Stimulated activated CD8-positive, alpha-beta memory T cell treated with anti-CD3 and anti-CD28 coated beads, Interleukin-12 subunit alpha, Interleukin-12 subunit beta, amount 100 ng/mL, for 4 hours (primary cell): ENCODE measurements around the gene SEC63.
"Not testable (repeated sequence)": the region's sequence is repeated elsewhere in the genome, so short reads cannot be mapped to it uniquely, and the experiment has no call there.

Experiments used
- DNase-seq: peaks from one replicate; pipeline ENCODE4 v3.0.0-alpha.2; 2020; ENCODE audit warnings: low read depth

The SEC63 gene

DNA sequence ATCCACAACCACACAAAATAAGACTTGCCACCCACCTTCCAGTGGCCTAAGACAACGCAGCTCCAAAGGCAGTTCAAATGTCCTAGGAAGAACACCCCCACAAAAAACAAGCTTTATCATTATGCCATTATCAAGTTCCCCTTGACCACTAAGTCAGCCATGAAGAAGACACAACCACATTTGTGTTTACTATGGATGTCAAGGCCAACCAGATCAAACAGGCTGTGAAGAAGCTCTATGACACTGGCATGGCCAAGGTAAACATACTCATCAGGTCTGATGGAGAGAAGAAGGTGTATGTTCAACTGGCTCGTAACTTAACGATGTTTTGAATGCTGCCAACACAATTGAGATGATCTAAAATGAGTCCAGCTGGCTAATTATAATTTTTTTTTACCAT is 26.1 kb downstream of the SEC63 start:
- no peak for DNase-seq

DNA sequence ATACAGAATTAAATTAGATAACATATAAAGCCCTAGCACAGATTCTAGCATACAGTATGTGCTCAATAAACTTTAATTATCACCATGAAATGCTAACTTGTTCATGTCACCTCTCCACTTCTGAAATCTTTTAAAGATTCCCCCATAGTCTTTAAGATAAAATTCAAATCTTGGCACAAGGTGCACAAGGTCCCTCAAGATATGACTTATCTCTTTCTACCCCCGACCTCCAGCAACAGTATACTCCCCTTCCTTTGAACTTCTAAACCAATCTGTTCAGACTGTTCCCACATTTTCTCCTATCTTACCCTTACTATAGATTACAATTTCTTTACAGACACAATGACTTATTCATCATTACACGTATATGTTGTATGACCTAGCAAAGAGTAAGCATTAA is 29.0 kb downstream of the SEC63 start:
- DNase-seq: no peak

DNA sequence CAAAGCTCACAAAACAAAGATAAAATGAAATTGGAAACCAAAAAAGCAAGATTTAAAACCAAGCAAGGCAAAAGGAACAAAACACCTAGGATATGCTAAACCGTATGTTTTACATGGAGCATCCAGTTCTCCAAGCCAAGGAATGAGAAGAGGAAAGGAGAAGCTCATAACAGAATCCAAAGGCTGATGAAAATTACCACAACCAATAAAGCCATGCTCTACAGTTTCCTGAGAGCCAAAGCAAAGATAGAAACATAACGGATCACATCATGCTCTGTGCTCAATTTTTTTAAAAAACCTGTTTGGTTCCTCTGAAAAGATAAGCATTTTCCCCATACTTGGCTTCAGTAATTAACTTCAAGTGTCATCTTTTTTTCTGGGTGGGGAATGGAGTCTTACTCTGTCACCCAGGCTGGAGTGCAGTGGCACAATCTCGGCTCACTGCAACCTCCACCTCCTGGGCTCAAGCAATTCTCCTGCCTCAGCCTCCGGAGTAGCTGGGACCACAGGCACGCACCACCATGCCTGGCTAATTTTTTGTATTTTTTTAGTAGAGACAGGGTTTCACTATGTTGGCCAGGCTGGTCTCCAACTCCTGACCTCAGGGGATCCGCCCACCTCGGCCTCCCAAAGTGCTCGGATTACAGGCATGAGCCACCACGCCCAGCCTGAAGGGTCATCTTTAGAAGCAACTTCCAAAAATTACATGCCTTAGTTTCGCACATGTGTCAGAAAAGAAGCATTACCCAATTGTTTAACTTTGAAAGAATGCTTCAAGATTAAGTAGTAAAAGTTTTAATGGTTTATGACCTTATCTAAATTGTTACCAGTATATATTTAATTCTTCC is 31.1 kb downstream of the SEC63 start:
- not testable (repeated sequence) for DNase-seq

DNA sequence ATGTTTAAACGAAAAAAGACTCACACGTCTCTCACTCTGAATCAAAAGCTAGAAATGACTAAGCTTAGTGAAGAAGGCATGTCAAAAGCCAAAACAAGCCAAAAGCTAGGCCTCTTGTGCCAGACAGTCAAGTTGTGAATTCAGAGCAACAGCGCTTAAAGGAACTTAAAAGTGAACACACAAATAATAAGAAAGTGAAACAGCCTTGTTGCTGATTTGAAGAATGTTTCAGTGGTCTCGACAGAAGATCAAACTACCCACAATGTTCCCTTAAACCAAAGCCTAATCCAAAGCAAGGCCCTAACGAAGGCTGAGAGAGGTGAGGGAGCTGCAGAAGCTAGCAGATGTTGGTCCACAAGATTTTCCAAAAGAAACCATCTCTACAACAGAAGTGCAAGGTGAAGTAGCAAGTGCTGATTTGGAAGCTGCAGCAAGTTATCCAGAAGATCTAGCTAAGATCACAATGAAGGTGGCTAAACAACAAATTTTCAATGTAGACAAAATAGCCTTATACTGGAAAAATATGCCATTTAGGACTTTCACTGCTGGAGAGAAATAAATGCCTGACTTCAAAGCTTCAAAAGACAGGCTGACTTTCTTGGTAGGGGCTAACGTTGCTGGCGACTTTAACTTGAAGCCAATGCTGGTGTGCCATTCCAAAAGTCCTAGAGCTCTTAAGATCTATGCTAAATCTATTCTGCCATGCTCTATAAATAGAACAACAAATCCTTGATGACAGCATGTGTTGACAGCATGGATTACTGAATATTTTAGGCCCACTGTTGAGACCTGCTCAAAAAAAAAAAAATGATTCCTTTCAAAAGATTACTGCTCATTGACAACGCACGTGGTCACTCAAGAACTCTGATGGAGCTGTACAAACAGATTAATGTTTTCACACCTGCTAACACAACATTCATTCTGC is 40.3 kb downstream of the SEC63 start:
- no peak for DNase-seq

DNA sequence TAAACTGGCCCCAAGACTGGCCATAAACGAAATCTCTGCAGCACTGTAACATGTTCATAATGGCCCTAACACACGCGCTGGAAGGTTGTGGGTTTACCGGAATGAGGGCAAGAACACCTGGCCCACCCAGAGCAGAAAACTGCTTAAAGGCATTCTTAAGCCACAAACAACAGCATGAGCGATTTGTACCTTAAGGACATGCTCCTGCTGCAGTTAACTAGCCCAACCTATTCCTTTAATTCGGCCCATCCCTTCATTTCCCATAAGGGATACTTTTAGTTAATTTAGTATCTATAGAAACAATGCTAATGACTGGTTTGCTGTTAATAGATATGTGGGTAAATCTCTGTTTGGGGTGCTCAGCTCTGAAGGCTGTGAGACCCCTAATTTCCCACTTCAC is 41.0 kb downstream of the SEC63 start:
- not testable (repeated sequence) for DNase-seq

DNA sequence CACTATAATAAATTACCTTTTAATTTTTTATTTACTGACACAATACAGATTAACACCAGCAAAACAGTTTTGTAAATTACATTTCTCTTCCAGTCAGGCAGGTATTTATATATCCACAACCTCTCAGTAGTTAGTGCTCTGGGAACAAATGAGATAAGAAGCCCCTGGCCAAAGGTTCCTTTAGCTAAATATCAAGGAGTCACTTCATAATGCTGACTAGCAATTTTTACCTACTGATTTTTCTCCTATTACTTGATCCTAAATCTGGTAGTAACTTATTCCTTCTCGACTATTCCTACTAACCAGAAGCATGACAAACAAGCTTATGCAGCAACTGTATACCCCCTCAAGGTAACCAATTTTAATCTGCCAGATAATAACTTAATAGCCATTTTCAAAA is 46.3 kb downstream of the SEC63 start:
- DNase-seq: no peak

DNA sequence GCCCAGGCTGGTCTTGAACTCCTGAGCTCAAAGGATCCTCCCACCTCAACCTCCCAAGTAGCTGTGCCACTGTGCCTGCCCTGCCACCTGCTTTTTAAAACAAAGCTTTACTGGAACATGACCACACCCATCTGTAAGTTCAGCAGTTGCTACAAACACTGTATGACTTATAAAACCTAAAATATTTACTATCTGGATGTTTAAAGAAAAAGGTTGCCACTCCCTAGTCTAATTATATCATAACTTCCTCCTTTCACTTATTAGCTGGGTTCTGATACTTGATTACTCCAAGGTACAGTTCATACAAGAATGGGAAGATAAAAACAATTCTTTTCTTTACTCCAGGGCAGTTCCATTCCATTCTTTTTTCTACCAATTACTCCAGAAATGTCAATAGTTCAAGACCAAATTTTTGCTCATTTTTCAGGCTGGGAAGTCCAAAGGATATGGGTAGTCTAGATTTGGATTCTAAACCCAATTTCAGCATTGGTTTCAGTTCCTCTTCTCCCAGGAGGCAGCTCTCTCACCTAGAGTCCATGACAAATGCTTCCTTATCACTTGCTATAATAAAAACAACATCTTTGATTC is 63.1 kb downstream of the SEC63 start:
- no peak for DNase-seq

DNA sequence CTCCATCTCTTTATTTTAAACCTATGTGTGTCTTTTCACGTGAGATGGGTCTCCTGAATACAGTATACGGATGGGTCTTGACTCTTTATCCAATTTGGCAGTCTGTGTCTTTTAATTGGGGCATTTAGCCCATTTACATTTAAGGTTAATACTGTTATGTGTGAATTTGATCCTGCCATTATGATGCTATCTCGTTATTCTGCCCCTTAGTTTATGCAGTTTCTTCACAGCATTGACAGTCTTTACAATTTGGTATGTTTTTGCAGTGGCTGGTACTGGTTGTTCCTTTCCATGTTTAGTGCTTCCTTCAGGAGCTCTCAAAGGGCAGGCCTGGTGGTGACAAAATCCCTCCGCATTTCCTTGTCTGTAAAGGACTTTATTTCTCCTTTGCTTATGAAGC is 67.6 kb downstream of the SEC63 start:
- not testable (repeated sequence) for DNase-seq

DNA sequence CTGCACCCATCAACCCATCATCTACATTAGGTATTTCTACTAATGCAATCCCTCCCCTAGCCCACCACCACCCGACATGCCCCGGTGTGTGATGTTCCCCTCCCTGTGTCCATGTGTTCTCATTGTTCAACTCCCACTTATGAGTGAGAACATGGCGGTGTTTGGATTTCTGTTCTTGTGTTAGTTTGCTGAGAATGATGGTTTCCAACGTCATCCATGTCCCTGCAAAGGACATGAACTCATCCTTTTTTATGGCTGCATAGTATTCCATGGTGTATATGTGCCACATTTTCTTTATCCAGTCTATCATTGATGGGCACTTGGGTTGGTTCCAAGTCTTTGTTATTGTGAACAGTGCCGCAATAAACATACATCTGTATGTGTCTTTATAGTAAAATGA is 72.1 kb downstream of the SEC63 start:
- not testable (repeated sequence) for DNase-seq

DNA sequence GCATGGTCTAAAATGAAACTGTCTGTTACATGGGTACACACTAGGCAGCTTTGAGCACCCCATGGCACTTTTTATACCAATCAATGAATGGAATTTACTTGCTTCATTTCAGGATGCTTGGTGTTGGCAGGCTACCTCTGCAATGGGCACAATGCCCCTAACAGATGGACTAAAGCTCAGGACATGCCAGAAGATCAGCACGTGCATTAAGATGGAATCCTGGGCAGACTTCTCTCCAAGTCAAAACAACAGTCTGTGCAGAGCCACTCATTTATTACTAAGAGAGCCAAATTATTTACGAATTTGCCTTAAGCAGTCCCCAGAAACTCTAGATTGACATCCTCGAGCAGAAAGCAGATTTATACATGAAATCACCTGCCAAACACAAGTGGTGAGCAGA is 78.1 kb downstream of the SEC63 start:
- no peak for DNase-seq

DNA sequence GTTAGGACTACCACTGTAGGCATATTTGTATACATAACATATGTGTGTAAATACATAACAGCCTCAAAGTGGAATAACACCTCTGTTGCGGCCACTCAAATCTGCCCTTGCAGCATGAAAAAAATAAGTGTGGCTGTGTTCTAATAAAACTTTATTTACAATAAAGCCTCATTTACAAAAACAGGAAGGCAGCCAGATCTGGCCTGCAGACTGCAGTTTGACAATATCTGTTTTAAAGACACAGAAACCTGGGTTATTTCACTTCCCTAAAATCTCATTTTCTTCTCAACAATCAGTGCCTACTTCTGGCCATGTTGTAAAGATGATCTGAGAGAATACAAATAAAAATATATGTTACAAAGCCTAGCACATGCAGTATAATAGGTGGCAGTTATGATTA is 80.0 kb downstream of the SEC63 start:
- no peak for DNase-seq

DNA sequence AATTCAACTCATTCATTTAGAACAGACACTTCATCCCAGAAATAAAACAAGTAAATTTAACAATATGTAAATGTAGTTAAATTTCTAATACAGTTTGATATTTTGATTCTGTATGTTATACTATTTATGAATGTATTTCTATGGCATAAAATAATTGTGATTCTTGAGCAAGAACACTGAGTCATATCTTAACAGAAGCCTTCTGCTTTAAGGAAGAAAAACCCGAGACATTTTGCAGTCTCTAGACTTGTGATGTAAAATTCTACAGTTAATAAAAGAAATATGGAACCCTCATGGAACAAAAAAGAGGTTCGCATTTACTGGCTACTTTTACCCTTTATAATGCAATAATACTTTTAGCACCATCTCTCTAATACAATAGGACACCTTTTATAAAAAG is 86.0 kb downstream of the SEC63 start:
- no peak for DNase-seq

DNA sequence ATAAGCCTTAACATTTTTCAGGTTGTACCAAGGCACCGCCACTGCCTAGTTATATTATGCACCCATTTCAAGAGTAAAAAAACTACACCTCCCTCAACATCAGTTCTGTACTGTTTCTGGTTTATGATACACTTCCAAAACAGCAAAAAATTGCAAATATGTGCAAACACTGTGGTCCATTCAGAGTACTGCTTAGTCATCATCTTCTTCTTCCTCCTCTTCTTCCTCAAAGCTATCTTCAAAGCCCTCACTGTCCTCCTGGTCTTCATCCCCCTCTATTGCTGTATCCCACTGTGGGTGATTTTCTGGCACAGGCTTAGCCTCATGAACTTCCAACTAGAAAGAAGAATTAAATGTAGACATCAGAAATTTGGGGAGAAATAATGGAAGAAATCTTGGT is 86.5 kb downstream of the SEC63 start:
- DNase-seq: not testable (repeated sequence)

DNA sequence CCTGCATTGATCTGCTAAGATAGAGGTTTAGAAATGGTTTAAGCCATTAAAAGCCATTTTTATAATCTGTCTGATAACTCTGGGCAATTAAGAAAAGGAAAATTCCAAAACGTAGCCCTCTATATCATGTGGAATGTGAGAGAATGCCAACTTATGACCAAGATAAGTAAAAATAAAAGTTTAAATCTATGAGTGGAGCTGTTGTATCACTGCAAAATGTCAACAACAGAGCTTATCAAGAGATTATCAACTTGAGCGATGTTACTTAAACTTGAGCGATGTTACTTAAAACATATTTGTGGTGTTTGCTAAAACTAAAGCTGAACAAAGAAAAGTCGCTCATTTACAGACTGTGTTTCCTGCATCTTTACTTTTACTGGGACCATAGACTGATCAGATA is 87.0 kb downstream of the SEC63 start:
- no peak for DNase-seq

DNA sequence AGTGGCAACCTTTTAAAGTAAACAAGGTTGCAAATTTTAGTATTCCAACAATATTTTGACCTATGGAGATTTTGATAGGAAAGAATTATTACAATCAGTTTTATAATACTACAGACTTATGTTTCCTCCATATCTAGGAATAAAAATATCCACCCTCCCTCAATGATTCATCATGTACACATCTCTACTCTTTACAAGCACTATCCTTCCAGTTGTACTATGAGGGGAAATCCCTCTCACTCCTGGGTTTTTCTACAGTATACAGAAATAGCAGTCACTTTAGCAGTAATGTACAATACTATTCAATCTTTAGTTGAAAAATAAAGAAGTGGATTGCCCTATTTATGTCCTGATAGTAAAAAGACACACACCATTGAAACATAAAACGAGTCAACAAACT is 87.6 kb downstream of the SEC63 start:
- DNase-seq: no peak

DNA sequence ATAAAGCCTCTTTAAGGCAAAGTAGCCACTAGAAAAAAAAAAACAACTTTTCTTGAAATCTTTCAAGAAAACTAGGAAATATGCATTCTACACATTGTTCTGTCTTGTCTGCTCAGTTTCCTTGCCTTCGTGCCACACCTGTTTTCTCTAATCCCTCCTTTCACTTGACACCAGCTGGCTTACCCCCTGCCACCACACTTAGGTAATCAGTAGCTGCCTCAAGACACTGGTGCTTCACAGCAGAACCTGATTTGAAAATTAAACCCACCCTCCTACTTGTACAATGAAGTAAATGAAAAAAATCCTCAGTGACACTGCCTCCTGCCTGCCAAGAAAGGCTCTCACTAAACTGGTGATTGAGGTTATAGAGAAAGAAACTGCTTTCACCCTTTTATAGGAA is 88.1 kb downstream of the SEC63 start:
- DNase-seq: no peak

DNA sequence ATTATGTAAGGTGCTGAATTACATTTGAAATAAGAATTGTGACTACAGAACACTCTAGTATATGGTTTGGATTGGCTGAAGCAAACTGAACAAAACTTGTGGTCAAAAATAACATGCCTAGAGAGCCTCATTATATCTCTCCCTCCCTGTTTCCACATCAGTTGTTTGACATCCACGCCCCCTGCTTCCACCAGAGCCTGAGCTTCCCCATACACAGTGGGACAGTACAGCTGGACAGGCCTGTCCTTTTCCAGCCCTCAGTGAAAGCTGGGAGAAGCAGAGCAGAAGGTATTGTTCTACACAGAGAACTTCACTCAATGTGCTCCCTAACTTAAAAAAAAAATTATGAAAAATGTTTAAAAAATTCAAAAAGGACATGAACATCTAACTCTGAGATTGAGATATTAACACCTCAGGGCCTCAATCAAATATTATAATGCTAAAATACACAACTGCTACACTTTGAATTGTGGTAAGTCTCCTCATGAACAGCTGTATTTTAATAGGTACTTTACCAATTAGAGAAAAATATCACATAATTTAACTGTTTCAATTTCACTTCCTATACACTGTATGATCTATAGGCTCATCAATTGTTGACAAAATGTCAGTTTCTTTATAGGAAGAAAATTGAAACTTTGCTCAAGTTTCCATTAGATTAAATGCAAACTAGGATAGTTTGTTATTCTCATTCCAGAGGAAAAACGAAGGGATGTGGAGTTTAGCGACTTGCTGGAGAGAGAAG is 89.0 kb downstream of the SEC63 start:
- no peak for DNase-seq

DNA sequence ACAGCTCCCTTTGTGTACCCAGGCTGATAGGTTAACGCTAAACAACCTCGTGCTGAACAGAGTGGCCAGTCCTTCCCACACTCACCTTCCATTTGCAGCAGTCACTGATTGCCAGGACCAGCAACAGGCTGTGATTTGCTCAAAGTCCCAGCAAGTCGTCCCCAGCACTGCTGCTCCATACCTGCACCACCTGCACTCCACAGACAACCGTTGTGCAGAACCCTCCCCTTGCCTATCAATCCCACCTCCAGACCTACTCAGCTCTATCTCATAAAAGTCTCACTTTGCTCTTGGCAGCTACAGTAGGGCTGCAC is 90.7 kb downstream of the SEC63 start:
- no peak for DNase-seq

DNA sequence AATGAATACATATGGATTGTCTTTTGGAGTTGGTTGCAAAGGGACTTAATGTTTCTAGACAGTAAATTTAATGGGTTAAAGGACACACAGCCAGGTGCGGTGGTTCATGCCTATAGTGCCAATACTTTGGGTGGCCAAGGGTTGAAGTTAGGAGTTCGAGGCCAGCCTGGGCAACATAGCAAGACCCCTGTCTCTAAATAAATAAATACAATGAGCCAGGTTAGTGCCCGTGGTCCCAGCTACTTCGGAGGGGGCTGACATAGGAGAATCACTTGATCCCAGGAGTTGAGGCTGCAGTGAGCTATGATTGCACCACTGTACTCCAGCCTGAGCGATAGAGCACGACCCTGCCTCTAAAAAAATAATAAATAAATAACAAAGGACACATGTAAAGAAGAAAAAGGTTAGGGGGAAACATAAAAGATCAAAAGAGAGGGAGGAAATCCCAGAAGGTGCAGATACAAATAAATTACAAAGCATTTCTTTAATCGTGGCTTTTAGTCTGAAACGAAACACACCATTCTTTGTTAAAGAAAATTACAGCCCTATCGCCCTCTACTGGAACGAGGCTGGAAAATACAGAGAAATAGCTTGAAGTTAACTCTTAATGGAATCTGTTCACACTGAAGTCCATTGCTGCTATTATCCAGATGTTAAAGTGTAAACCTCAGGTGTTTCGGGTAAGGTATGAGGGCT is 91.3 kb downstream of the SEC63 start:
- no peak for DNase-seq

DNA sequence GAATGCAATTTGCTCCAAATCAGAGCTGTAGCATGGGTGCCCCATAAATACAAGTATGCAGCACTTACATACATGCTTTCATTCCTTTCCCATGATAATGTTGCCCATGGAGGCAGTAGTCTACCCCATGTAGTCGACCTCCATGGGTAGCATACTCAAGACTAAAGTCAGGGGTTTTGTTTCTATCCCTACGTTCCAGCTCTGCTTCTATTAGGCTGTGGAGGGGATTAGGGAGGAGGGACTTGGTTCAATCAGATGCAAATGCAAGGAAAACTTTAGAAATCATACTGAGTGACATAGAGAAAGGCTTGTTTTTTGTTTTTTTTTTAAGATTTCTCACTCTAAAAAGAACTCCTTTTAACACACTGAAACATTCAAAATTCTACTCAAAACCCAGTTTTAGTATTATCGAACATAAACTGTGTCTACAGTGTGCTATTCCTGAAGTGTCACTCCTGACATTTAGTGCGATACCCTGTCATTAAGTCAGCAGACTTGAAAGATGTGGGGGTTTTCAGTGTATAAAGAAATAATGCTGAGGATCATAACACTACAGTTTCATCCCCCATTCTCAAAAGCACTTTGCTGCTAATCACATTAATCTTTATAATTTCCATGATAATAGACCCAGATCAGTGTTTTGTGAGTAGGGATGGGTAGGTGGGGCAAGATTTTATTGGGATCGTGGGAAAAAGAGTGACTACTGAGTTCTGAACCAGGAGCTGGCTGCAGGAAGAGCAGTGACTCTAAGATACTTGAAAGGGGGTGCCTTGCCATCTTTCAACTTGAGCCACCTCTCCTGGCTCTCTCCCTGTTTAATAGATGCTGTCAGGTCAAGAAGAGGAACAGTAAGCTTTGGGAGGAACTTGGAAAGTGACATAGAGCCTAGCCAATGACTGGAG is 93.5 kb downstream of the SEC63 start:
- DNase-seq: no peak

DNA sequence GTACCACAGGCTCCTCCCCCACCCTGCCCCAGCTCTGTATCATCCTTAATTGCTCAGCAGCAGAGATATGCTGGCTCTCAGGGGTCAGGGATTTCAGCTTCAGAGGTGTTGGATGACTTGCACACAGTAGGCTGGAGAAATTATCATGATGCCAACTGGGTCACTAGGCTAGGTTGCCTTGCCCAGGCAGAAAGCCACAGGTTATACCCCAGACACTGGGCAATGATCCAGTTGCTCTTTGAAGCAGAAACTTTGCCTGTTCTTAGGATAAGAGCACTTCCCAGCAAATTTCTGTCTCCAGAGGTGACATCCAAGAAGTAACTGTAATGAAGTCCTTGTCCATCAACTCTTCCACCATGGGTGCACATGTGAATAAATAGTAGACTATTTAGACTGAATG is 95.6 kb downstream of the SEC63 start:
- DNase-seq: no peak
